Activated CD4-positive, CD25-positive, alpha-beta regulatory T cell (primary cell): ENCODE data around the gene FCHO2.
A peak's percentile ranks its signal among the peaks of the same experiment; 100 is the strongest.
"Not testable (repeated sequence)": the region's sequence is repeated elsewhere in the genome, so short reads cannot be mapped to it uniquely, and the experiment has no call there.

Source experiments
- DNase-seq, 4 experiments: peaks; one replicate each; lab custom pipeline; 2025; lab: John Stamatoyannopoulos, UW

Gene FCHO2

DNA sequence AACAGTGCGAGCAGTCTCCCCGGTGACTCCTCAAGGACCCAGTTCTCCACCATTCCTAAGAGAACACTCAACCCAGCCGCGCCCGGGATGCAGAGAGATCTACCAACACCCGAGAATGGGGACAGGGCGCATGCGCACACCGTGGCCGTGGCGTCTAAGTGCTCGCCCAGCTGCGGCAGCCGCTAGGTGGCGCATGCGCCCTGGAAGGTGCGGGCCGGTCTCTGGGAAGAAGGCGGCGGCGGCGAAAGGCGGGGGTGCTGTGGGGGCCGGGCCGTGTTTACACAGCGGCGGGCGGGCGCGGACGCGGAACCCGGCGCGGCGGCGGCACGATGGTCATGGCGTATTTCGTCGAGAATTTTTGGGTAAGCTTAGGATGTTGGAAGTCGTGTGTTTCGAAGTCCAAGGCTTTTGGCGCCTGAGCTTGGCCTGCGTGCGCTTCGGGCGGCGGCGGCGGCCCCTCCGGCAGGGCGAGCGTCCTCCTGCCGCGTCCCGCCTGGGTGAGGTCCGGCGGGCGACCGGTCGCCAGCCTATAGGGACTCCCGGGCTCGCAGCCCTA, at the start of gene FCHO2:
Gene FCHO2 (plus strand): TSS at position 274 of the 556 bp plus-strand sequence. CDS start 56 bp downstream, at position 330.
- peak; percentile 91 to 95 (median 92) for DNase-seq

- DNase-seq, result no peak
Observed at GRCh38 chr5:72906806-72907205, 49.0 kb upstream of the FCHO2 start.

GRCh38 chr5:72908664-72909063, 47.2 kb upstream of the FCHO2 start:
- DNase-seq, result no peak

- DNase-seq, result no peak
Observed at GRCh38 chr5:72917371-72917776, 38.5 kb upstream of the FCHO2 start.

DNA sequence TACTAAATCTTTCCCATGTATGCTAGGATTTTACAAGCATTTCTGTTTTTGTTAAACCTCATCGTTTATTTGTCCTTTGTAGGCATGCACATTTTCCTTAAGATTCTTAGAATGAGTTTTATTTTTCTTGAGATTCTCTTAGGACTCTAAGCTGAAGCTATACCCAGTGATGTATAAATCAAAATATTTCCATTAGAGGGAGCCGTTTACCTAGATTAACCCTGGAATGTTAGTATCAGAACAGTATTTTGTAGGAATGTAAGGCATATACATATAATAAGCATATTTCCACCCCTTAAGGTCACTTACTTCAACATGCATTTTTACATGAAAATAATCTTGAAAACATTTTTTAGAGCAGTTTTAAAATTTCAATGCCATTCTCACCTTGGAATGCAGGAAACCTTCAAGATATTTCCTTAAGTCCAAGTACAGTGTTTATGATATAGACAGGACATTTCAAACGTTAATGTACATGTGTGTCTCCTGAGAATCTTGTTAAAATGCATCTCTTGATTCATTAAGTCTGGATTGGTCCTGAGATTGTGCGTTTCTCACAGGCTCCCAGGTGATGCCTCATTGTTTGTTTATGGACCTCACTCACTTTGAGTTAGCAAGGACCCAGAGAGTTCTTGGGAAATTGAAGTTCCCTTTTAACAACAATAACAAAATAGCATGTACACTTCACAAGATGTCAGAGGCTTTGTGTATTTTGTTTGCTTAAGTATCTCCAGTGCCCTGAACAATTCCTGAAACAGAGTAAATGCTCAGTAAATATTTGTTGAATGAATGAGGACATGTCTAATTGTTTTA, 34.9 kb upstream of the FCHO2 start:
- DNase-seq, result no peak

DNA sequence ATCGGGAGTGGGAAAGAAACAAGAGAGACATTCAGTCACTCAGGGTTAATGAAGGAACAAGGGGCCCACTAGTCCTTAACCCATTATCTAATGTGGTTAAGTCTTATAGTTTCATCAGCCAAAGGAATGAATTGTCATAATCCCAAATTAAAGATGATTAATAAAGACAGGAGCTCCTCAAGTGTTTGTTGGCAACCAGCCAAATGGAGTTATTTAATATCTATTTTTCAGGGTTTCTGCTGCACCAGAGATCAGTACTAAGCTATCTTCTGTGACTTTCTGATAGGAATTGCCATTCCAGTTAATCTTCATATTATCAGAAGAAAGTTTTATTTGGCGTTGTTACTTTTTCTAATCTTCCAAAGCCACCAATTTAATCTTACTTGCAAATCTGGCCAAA, 34.0 kb upstream of the FCHO2 start:
- DNase-seq, result no peak

GRCh38 chr5:72922422-72922821, 33.4 kb upstream of the FCHO2 start:
- DNase-seq, result no peak

- DNase-seq, result no peak
Observed at GRCh38 chr5:72925336-72926010, 30.4 kb upstream of the FCHO2 start.

GRCh38 chr5:72932686-72933085, 23.2 kb upstream of the FCHO2 start:
- not testable (repeated sequence) for DNase-seq

- not testable (repeated sequence) for DNase-seq
Observed at GRCh38 chr5:72934953-72935725, 20.7 kb upstream of the FCHO2 start.

GRCh38 chr5:72936893-72937292, 18.9 kb upstream of the FCHO2 start:
- no peak for DNase-seq

- DNase-seq, result no peak
Observed at GRCh38 chr5:72937517-72938061, 18.3 kb upstream of the FCHO2 start.

- DNase-seq, result no peak
Observed at GRCh38 chr5:72938206-72938605, 17.6 kb upstream of the FCHO2 start.

DNA sequence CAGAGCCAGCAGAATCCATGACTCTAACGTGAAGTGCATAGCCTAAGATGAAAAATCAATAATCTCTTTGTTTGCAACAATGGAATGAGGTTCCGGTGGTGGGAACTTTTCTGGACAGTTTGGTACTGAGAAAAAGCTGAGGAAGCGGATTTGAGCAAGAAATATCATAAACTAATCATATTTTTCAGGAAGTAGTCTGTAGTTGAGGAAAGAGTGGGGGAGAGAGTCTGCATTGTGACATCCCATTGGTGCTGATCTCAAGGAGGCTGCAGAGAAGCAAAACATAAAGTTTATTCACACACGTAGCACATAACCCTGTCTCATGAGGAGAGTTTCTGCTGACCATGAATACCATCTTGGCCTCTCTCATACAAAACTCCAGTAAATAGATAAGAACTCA, 15.8 kb upstream of the FCHO2 start:
- DNase-seq, result no peak

DNA sequence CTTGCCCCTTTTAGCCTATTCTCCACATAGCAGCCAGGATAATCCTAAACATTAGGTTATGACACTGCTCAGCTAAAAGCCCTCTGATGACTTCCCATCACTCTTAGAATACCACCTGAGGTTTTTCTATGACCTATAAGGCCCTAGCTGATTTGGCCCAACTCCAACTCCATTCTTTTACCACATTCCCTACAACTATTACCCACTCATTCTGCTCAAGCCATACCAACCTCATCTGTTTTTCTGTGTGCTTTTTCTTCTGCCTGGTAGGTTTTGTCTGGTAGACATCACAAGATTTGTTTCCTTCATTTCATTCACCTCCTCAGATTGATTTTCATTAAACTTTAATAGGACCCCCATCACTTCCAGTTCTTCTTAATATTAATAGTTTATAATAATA, 12.5 kb upstream of the FCHO2 start:
- no peak for DNase-seq

DNA sequence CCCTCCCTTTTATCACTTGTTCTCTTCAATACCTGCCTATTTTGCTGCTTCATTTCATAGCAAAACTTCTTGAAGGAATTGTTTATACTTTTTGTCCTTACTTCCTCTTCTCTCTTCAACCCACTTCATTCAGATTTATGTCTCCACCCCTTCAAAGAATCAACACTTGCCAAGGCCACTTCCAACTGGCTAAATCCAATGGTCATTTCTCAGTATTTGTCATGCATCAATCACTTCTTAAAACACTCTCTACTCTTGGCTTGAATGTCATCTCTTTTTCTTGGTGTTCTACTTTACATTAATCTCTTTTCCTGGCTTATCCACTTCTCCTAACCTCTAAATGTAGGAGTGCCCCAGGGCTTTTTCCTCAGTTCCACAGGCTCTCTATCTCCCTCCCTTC, 8.3 kb upstream of the FCHO2 start:
- no peak for DNase-seq

DNA sequence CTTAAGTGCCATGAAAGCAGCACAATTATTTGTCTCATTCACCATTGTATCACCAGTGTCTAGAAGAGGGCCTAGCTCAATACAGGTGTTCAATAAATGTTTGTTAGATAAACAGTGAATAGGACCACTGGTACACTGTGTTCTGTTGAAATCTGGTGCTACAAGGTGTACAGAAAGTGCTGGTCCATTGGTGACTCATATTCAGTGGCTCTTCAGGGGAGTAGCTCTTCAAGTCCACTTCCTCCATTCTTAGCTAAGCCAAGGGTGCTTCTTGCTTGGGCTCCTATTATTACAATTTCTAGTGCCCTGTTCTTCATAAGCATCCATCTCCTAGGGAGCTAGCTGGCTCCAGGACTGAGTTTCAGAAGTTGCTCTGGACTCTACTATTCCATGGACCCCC, 6.4 kb upstream of the FCHO2 start:
- DNase-seq, result no peak

DNA sequence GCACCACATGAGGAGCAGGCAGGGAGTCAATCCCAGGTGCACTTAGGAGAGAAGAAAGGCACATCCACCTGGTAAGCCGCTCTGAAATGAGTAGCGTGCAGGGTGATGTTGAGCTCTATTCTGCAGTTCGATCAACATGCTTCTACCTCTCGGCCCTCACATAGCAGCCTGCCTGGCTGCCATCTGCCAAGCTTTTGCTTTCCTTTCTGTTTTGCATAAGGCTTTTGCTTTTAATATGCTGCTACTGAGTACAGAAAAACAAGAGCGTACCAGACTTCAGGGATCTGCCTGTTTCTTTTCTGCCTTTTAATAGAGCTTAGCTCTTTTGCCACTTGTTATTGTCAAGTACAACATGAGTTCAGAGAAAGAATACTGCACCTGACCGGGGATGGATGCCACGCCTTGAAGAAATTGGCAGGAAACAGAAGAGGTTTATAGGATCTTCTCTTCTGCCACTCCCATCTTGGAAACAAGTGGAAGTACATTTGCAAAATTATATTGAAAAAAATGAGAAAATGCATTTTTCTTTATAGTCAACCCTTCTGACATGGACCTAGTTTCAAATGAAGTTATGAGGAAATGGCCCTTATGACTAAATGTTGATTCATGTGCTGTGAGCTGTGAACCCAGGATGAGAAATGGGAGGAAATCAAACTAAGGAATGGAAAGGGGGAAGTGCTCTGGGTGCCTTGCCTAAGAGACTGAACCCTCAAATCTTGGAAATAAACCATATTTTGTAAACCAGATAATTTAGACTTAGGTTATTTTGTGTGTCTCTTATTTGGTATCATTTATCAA, 4.0 kb upstream of the FCHO2 start:
- DNase-seq, result no peak

DNA sequence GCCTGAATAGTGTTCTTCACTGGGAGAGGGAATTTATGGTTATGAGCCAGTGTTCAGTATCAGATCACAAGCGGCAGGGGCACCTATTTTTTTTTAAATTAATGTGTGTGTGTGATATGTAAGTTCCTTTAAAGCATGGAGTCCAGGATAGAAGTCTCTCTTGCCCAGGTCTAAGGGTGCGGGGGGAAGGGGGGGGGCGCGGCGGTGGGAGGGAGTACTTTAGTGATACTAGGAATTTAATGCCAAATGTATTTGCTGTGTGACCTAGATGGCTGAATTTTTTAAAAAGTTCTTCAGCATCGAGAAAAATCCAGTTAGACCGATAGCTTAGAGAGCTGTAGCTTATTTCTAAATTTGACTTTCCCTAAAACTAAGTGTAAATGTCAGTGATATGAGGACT, 1.5 kb upstream of the FCHO2 start:
- DNase-seq, result no peak

GRCh38 chr5:72955143-72955767, 586 bp upstream of the FCHO2 start:
- no peak for DNase-seq
